NCI-H2107 treated with DMSO at 0.1 percent for 48 hours (cell line): ENCODE results near the gene ADPGK.
A peak's percentile ranks its signal among the peaks of the same experiment; 100 is the strongest.
"Not testable (repeated sequence)": the region's sequence is repeated elsewhere in the genome, so short reads cannot be mapped to it uniquely, and the experiment has no call there.

Experiments used
- DNase-seq: peaks from one replicate; lab custom pipeline; 2025; ENCODE audit not compliant: unreplicated experiment; lab: John Stamatoyannopoulos, UW

Gene ADPGK

GRCh38 chr15:72783640-72784455 is at the start of gene ADPGK:
Gene ADPGK (minus strand): TSS chr15:72783758. CDS start chr15:72783691, 67 bp downstream.
- peak; percentile 73 for DNase-seq

- no peak for DNase-seq
Observed at GRCh38 chr15:72827226-72827625, 43.7 kb upstream of the ADPGK start.

- DNase-seq = no peak
Observed at GRCh38 chr15:72826611-72827010, 43.1 kb upstream of the ADPGK start.

GRCh38 chr15:72825829-72826228 is 42.3 kb upstream of the ADPGK start:
- DNase-seq = no peak

GRCh38 chr15:72824781-72825180 is 41.2 kb upstream of the ADPGK start:
- DNase-seq = no peak

- no peak for DNase-seq
Observed at GRCh38 chr15:72824112-72824511, 40.6 kb upstream of the ADPGK start.

GRCh38 chr15:72820278-72820677 is 36.7 kb upstream of the ADPGK start:
- DNase-seq = no peak

GRCh38 chr15:72818632-72819031 is 35.1 kb upstream of the ADPGK start:
- DNase-seq = no peak

GRCh38 chr15:72813345-72814004 is 29.9 kb upstream of the ADPGK start:
- no peak for DNase-seq

- no peak for DNase-seq
Observed at GRCh38 chr15:72809329-72809728, 25.8 kb upstream of the ADPGK start.

- not testable (repeated sequence) for DNase-seq
Observed at GRCh38 chr15:72807346-72807745, 23.8 kb upstream of the ADPGK start.

GRCh38 chr15:72803006-72803405 is 19.4 kb upstream of the ADPGK start:
- no peak for DNase-seq

GRCh38 chr15:72801590-72802325 is 18.2 kb upstream of the ADPGK start:
- no peak for DNase-seq

GRCh38 chr15:72800833-72801481 is 17.4 kb upstream of the ADPGK start:
- DNase-seq = no peak

GRCh38 chr15:72797834-72798233 is 14.3 kb upstream of the ADPGK start:
- no peak for DNase-seq

GRCh38 chr15:72797338-72797689 is 13.8 kb upstream of the ADPGK start:
- DNase-seq = no peak

GRCh38 chr15:72796515-72797337 is 13.2 kb upstream of the ADPGK start:
- no peak for DNase-seq

- DNase-seq = no peak
Observed at GRCh38 chr15:72796210-72796514, 12.6 kb upstream of the ADPGK start.

GRCh38 chr15:72793766-72794660 is 10.5 kb upstream of the ADPGK start:
- DNase-seq = no peak

- no peak for DNase-seq
Observed at GRCh38 chr15:72792431-72792830, 8.9 kb upstream of the ADPGK start.
